Activated T-cell treated with anti-CD3 and anti-CD28 coated beads for 4 hours (primary cell): Measurements from ENCODE around the gene RGS7BP.

ENCODE experiments used
- DNase-seq: peaks from one replicate; pipeline ENCODE4 v3.0.0-alpha.2; 2020

The RGS7BP gene

DNA sequence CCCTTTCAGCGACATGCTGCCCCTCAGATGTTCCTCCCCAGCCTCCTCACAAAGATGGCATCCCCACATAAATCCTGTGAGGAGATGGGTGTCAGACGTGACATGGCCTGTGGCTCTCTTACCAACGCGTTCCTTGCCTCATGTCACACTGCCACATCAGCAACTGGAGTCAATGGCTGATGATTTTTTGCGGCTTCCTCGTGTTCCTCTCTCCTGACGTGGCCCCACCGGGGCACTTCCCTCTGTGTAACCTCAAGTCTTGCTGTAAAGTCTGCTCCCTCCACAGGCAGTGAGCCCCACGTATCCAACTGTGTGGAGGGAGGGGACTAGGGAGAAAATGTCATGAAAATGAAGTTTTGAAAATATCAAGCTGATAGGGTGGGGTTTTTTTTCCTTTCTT is 131.3 kb downstream of the RGS7BP start:
- no peak for DNase-seq

DNA sequence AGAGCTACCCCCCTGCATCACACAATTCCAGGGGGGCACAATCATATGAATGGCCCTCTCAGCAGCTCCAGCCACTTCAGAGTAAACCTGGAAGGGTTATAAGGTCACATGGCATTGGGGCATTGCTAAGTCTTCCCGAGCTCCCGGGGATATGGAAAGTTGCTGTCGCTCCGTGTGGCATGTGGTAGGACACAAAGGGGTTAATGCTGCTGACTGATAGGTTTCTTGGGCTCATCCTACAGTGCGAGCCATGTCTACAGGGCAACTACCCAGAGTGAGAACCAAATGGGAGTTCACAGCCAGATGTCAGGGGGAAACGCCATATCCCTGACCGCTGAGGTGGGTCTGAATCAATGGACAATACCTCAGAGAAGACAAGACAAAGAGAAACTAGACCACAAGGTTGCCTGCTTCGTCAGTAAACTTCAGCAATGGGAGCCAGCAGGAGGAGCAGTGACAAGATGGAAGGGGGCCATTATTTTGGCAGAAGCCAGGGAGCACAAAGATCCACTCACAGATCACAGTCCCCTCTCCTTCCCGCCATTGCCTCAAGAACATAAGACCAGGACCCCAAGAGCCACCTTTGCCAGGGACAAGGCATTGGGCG is 132.1 kb downstream of the RGS7BP start:
- DNase-seq, result no peak

DNA sequence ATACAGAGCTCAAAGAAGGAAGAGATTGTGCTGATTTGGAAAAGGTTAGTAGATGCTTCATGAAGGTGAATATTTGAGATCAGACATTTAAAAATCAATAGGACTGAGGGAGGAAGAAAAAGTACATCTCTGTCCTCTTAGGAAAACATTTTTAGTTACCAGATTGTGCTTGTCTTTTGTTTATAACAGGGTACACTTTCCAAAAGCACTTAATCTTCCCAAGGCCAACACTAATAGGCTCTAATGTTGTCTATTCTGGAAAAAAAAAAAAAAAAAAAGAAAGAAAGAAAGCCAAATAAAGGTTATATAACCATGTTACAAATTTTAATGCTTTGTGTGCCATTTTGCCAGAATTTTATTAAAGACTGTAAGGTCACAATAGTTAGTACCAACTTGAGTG is 139.0 kb downstream of the RGS7BP start:
- no peak for DNase-seq

DNA sequence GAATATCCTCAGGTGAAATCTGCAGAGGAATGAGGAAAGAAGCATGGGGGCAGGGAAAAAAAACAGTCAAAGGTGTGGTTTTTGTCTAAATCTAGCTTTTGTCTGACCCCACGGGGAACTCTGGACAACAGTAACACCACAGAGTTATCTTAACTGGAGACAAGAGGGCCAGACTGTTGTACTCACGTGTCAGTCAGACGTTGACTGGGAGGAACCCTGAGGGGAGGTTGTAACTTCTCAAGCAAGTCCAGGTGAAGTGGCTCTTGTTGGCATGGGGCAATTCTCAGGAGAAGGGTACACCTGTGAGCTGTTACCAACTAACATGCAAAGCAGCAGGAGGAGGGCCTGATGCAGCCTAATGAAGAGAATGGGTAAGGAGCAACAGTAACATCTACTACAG is 140.4 kb downstream of the RGS7BP start:
- DNase-seq, result no peak

DNA sequence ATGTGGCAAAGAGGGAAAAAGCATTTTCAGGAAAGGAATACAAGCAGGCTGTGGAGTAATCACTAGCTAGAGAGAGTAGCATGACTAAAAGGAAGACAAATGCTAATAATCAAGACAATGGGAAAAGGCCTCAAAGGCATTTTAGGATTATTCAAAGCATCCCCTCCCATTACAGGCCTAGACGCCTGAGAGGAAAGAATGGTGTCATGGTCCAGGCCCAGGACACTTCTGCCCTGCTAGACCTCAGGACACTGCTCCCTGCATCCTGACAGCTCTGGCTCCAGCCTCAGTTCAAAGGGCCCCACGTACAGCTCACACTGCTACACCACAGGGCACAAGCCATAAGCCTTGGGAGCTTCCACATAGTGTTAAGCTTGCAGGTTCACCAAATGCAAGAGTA is 143.7 kb downstream of the RGS7BP start:
- DNase-seq, result no peak

DNA sequence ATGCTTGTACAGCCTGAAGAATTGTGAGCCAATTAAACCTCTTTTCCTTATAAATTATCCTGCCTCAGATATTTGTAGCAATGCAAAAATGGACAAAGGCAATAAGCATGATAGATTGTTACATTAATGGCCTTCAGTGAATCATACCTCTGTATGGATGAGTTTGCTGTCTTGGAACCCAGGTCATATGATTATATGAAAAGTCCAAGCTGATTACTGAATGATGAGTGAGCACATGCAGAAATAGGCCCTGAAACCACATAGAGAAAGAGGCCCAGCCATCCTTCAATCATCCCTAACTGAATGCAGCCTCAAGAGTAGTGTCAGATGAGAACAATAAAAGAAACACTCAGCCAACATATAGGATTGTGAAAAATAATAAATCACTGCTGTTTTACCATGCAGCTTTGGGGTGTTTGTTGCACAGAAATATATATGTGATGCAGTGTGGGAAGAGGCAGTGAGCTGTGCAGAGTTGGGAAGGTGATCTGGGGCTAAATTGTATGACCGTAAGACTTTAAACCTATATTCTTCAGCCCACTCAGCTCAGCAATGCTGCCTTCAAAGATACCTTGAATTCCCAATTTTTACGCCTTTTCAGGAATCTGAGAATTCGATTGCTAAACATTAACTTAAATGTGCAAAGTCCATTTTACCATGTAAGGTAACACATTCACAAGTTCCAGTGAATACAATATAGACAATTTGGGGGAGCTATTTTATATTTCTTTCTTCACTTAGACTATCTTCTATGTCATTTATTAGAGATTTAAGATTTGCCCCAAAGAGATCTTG is 148.1 kb downstream of the RGS7BP start:
- no peak for DNase-seq

DNA sequence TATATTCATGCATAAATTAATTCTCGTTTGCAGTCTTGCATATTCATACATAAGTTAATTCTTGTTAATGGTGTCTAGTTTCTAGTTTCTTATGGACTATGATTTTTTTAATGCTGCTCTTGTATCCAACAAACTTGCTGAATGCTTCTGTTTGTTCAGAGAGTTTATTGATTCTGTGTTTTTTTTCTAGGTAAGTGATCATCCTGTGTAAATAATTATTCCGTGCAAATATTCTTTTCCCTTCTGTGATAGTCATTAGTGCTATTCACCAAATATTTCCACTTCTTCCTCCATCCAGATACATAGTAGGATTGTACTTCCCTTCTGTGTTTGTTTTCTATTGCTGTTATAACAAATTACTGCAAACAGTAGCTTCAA is 148.7 kb downstream of the RGS7BP start:
- DNase-seq, result no peak

DNA sequence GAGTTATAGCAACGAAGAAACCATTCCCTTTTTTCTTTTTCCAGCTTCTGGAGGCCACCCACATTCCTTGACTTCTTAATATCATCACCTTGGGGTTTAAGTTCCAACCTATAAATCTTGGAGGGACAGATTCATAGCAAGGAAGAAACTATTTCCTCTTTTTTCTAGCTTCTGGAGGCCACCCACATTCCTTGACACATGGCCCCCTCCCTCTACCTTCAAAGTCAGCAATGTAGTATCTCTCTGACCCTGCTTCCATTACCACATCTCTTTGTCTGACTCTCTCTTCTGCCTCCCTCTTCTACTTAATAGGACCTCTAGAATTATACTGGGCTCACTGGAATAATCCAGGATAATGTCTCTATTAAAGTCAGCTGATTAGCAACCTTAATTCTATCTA is 149.8 kb downstream of the RGS7BP start:
- DNase-seq, result no peak

DNA sequence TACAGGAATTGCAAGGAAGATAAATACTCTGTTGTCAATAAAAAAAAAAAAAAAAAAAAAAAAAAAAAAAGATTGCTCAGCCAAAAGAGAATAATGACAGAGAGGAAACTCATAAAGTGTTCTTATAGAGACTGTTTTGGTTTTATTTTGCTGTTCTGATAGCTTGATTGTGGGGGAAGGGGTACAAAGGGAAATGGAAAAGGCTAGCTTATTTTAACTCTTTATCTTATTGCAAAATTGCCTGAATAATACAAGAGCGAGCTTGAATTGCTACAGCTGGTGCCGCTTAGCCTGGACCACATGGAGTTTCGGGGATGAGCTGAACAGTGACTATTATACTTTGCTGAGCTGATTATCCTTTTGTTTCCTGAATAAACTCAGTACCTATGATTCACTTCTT is 153.5 kb downstream of the RGS7BP start:
- DNase-seq, result no peak
